Natural killer cell (primary cell): ENCODE results near the gene MAVS. TPM values are rescaled to one million over a fixed set of nuclear protein-coding genes. Genes with fewer than 3 reads are reported as not detected.
A peak's percentile ranks its signal among the peaks of the same experiment; 100 is the strongest.

ENCODE experiments used
- ATAC-seq, 3 donors: fragments of 150-1000 bp in 2 of 3; fragments of 200-7000 bp in 1 of 3; cut with Tn5 transposase; 1 replicate in 1 of 3; 2 replicates in 2 of 3; pipeline ENCODE4 v1.10.0; 2021; ENCODE audit warnings: mild to moderate bottlenecking in 2 of 3, moderate library complexity in 2 of 3
- DNase-seq, 2 donors: peaks; one replicate each; pipeline versions ENCODE4 v3.0.0 to v3.0.0-alpha.2; 2013 to 2021; ENCODE audit warnings: mixed read lengths in 1 of 2
- H3K27ac ChIP-seq: one replicate; pipeline ENCODE4 v1.5.1; 2013; ENCODE audit warnings: mild to moderate bottlenecking, low read length
- H3K27me3 ChIP-seq: one replicate; pipeline ENCODE4 v1.6.1; 2013; ENCODE audit warnings: low read length; ENCODE audit not compliant: control insufficient read depth, insufficient read depth
- H3K36me3 ChIP-seq: one replicate; pipeline ENCODE4 v1.6.1; 2013; ENCODE audit warnings: low read length; ENCODE audit not compliant: control insufficient read depth, insufficient read depth
- H3K4me1 ChIP-seq: one replicate; pipeline ENCODE4 v1.6.1; 2013; ENCODE audit warnings: low read length; ENCODE audit not compliant: control insufficient read depth, insufficient read depth
- H3K4me3 ChIP-seq: one replicate; pipeline ENCODE4 v1.5.1; 2013; ENCODE audit warnings: low read length
- H3K9me3 ChIP-seq: one replicate; pipeline ENCODE4 v1.6.1; 2013; ENCODE audit warnings: low read length; ENCODE audit not compliant: control insufficient read depth, insufficient read depth
- H3K27ac Mint-ChIP-seq, 2 donors: one replicate each; pipeline ENCODE4 v1.8.0; 2022; ENCODE audit warnings: mild to moderate bottlenecking in 2 of 2, mixed read lengths in 2 of 2, moderate library complexity in 1 of 2
- H3K27me3 Mint-ChIP-seq, 2 donors: one replicate each; pipeline ENCODE4 v1.8.0; 2022; ENCODE audit warnings: low read depth in 2 of 2, mixed read lengths in 2 of 2
- H3K36me3 Mint-ChIP-seq: one replicate; pipeline ENCODE4 v1.8.0; 2022; ENCODE audit warnings: mixed read lengths
- H3K4me1 Mint-ChIP-seq, 2 donors: one replicate each; pipeline ENCODE4 v1.8.0; 2022; ENCODE audit warnings: mixed read lengths in 2 of 2
- H3K4me3 Mint-ChIP-seq: one replicate; pipeline ENCODE4 v1.8.0; 2022; ENCODE audit warnings: mild to moderate bottlenecking, moderate library complexity, mixed read lengths
- H3K9me3 Mint-ChIP-seq, 2 donors: one replicate each; pipeline ENCODE4 v1.8.0; 2022; ENCODE audit warnings: mixed read lengths in 2 of 2
- WGBS: methylation state at CpG from one replicate; pipeline ENCODE4 v1.1.7; 2013; ENCODE audit warnings: missing lambda C conversion rate; ENCODE audit not compliant: insufficient coverage; 5-methylcytosine and 5-hydroxymethylcytosine counted together
- intact Hi-C: fragments of 100-400 bp; cut with micrococcal nuclease; formaldehyde crosslinking; loops from one replicate; pipeline ENCODE4 v1.14.2; 2022
- total RNA-seq, 4 donors: library from RNA; stranded (reverse); fragments of 120-200 nt in 1 of 4; gene quantifications; one replicate each; pipeline versions ENCODE4 v1.2.3 to v1.2.4, GENCODE V29; 2013 to 2022
- TF ChIP-seq, protein P1 (sequence below): fragments of 200-600 bp; IDR thresholded peaks from one replicate; pipeline ENCODE4 v1.8.0; 2022; ENCODE audit warnings: antibody characterized with exemption

Gene MAVS
- total RNA-seq, 3 donors from 2014 or later (not counting 1 experiment from before 2014, with no cell fraction given), result 23.1 to 30.8 (median 26.4) TPM

DNA sequence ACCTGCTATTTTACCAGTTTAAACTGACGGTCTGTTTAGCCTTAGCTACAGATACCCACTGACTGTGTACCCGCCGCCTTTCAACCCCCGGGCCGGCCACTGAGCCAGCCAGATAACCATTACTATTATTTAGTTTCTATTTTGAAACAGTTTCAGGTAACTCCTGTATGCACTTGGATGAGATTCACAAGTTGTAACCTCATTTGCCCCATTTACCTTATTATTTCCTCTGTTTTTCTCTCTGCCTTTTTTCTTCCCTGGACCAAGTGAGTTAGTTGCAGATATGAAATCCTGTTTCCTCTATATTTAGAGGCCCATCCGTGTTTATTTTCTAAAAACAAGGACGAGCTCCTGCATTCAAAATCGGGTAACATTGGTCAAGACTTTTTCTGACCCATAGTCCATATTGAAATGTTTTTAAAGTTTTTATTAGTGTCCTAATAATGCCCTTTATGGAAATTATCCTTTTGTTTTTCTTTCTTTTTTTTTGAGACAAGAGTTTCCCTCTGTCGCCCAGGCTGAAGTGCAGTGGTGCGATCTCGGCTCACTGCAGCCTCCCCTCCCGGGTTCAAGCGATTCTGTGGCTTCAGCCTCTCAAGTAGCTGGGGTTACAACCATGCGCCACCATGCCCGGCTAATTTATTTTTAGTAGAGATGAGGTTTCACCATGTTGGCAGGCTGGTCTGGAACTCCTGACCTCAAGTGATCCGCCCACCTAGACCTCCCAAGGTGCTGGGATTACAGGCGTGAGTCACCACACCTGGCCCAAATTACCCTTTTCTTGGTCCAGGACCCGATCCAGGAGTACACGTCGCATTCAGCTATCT, 25.5 kb upstream of the MAVS start:
- no peaks in the 10 kb centered on the region for H3K27me3 Mint-ChIP-seq
- no peaks in the 10 kb centered on the region for H3K9me3 ChIP-seq
- peak overlapping the region; percentile 97 for H3K27ac Mint-ChIP-seq
- 54% methylated on average over 19 of the region's 20 CpGs for WGBS
- H3K4me1 Mint-ChIP-seq, result peaks cover 35 to 53% of the 10 kb centered on the region in 2 donors
- peaks cover 45% of the 10 kb centered on the region for H3K4me1 ChIP-seq
- DNase-seq (no peak), ATAC-seq (no peak)
- H3K36me3 Mint-ChIP-seq, result no peaks in the 10 kb centered on the region
- TF ChIP-seq, protein P1, sequence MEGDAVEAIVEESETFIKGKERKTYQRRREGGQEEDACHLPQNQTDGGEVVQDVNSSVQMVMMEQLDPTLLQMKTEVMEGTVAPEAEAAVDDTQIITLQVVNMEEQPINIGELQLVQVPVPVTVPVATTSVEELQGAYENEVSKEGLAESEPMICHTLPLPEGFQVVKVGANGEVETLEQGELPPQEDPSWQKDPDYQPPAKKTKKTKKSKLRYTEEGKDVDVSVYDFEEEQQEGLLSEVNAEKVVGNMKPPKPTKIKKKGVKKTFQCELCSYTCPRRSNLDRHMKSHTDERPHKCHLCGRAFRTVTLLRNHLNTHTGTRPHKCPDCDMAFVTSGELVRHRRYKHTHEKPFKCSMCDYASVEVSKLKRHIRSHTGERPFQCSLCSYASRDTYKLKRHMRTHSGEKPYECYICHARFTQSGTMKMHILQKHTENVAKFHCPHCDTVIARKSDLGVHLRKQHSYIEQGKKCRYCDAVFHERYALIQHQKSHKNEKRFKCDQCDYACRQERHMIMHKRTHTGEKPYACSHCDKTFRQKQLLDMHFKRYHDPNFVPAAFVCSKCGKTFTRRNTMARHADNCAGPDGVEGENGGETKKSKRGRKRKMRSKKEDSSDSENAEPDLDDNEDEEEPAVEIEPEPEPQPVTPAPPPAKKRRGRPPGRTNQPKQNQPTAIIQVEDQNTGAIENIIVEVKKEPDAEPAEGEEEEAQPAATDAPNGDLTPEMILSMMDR, result no peak
- H3K36me3 ChIP-seq, result peaks cover 21% of the 10 kb centered on the region
- H3K27me3 ChIP-seq, result no peaks in the 10 kb centered on the region
- intact Hi-C loops, result loop anchor here (1.0 to 2.0 kb wide), 6 partner anchors 10 to 53 kb away; partner anchors contain the start of gene MAVS
- peak overlapping the region; percentile 69 for H3K4me3 ChIP-seq
- H3K9me3 Mint-ChIP-seq, result no peaks in the 10 kb centered on the region
- H3K27ac ChIP-seq, result peak overlapping the region; percentile 98
- H3K4me3 Mint-ChIP-seq, result peak overlapping the region; percentile 89

DNA sequence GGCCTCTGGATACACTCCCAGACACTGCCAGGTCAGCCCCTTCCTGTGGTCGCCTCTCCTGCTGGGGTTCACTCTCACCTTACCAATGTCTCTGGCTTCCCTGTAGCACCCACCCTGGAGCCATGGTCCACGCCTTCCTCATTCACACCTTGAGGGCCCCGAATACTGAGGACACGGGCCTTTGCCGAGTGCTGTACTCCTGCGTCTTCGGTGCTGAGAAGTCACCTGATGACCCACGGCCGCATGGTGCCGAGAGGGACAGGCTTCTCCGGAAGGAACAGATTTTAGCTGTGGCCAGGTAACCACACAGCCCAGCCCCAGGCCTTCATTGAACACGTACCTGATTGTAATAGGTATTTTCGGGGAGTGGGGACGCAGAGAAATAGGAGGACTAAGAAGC, 24.6 kb upstream of the MAVS start:
- H3K36me3 Mint-ChIP-seq, result no peaks in the 10 kb centered on the region
- Histone ChIP-seq H3K36me3 (peaks cover 21% of the 10 kb centered on the region), H3K9me3 (no peaks in the 10 kb centered on the region), H3K4me3 (no peak overlapping the region), H3K27ac (no peak overlapping the region), H3K4me1 (peaks cover 36% of the 10 kb centered on the region), H3K27me3 (no peaks in the 10 kb centered on the region)
- no peaks in the 10 kb centered on the region for H3K27me3 Mint-ChIP-seq
- 97% methylated on average over 14 of the region's 14 CpGs for WGBS
- DNase-seq (no peak), ATAC-seq (no peak)
- peak overlapping the region; percentile 97 for H3K27ac Mint-ChIP-seq
- no peaks in the 10 kb centered on the region for H3K9me3 Mint-ChIP-seq
- H3K4me3 Mint-ChIP-seq, result peak overlapping the region; percentile 89
- peaks cover 36 to 53% of the 10 kb centered on the region in 2 donors for H3K4me1 Mint-ChIP-seq
- TF ChIP-seq, protein P1, result no peak
- intact Hi-C loops, result loop anchor here (2.0 kb wide), 2 partner anchors 25 to 33 kb away; partner anchors contain the start of gene MAVS

DNA sequence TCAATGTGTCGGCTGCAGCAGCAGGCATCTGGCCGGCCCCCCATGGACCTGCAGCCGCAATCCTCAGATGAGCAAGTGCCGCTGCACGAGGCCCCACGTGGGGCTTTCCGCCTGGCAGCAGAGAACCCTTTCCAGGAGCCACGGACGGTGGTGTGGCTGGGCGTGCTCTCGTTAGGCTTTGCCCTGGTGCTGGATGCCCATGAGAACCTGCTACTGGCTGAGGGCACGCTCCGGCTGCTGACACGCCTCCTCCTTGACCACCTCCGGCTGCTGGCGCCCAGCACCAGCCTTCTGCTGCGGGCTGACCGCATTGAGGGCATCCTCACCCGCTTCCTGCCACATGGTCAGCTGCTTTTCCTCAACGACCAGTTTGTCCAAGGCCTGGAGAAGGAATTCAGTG, 22.8 kb upstream of the MAVS start:
- Histone ChIP-seq H3K36me3 (peaks cover 21% of the 10 kb centered on the region), H3K9me3 (no peaks in the 10 kb centered on the region), H3K27ac (no peak overlapping the region), H3K4me3 (no peak overlapping the region), H3K27me3 (no peaks in the 10 kb centered on the region), H3K4me1 (peaks cover 18% of the 10 kb centered on the region)
- ATAC-seq (no peak), DNase-seq (no peak)
- no peaks in the 10 kb centered on the region for H3K9me3 Mint-ChIP-seq
- 94% methylated on average over 20 of the region's 20 CpGs for WGBS
- intact Hi-C loops, result no loop called here
- no peaks in the 10 kb centered on the region for H3K36me3 Mint-ChIP-seq
- H3K4me1 Mint-ChIP-seq, result peaks cover 28 to 39% of the 10 kb centered on the region in 2 donors
- H3K27me3 Mint-ChIP-seq, result no peaks in the 10 kb centered on the region
- TF ChIP-seq, protein P1, result no peak
- H3K4me3 Mint-ChIP-seq, result no peak overlapping the region
- H3K27ac Mint-ChIP-seq, result no peak overlapping the region
